AG08395 (cell line): ENCODE results near the gene SSRP1.
"Not testable (repeated sequence)": the region's sequence is repeated elsewhere in the genome, so short reads cannot be mapped to it uniquely, and the experiment has no call there.

Source experiments
- DNase-seq: peaks from one replicate; pipeline ENCODE4 v3.0.0; 2012; ENCODE audit warnings: mixed read lengths, low spot score

Gene SSRP1

DNA sequence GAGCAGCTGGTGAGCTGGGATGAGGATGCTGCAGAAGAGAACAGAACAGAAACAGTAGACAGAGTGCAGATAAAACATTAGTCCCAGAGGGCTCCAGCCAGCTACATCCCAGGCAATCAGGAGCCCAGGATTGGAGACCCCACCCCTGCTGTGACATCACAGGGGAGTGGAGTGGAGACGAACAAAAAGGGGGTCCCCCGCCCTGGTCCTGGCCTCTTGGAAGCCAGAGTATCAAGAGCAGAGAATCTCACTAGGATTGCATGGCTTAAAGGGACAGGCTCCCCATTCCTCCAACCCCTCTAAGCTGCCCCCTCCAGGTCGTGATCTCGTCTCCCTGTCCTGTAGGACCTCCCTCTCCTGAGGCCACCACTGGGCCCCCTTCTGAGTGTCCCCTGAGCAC lies 2.5 kb upstream of the SSRP1 start, which contains the start of gene P2RX3:
P2RX3 (plus strand) TSS at position 211 of the 400 bp plus-strand sequence. CDS start 199 bp downstream, outside the sequence.
- DNase-seq: no peak

DNA sequence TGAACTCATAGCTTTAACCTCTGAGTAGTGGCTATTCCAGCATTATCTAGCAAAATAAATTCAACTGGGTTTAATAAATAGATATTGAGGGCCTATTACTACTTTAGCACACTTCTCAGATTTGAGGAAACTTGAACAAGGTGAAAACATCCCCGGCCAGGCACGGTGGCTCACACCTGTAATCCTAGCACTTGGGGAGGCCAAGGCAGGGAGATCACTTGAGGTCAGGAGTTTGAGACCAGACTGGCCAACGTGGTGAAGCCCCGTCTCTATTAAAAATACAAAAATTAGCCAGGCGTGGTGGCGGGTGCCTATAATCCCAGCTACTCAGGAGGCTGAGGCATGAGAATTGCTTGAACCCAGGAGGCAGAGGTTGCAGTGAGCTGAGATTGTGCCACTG lies 1.2 kb upstream of the SSRP1 start:
- not testable (repeated sequence) for DNase-seq

DNA sequence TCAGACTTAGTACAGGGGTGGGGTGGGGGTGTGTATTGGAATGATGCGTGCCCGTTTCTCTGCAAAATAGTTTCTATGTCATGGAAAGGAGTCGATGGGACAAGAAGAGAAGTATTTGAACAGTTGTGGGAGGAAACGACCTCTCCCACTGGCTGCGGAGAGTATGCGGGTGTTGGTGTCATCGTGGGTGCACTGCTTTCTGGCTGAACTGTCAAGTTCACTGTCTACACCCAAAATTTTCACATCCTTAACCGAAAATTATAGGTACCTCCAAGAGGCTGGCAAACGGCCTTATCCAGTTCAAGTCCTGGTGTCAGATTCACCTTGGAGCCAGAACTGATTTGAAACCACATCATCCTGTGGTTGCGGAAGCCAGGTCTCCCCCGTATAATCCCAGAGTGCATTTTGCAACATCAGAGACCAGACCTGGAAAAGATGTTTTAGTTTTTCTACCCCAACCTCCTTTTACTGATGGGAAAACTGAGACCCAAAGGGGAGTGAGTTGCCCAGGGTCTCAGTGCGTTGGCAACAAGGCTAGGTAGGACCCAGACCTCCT lies 497 bp upstream of the SSRP1 start:
- no peak for DNase-seq

DNA sequence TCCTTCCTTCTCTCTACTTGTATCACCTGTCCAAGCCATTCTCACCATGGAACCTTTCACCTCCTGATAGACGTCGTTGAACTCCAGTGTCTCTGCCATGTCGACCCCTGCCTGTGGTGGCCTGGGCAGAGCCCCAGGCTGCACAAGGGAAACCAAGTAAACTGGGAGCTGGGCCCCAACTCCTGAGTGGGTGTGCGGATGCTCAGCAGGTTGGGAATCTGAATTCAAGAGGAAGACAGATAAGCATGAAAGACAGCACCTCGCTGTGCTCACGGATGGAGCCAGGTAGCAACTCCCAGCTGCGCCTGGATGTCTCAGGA lies 709 bp downstream of the SSRP1 start:
- DNase-seq: no peak

DNA sequence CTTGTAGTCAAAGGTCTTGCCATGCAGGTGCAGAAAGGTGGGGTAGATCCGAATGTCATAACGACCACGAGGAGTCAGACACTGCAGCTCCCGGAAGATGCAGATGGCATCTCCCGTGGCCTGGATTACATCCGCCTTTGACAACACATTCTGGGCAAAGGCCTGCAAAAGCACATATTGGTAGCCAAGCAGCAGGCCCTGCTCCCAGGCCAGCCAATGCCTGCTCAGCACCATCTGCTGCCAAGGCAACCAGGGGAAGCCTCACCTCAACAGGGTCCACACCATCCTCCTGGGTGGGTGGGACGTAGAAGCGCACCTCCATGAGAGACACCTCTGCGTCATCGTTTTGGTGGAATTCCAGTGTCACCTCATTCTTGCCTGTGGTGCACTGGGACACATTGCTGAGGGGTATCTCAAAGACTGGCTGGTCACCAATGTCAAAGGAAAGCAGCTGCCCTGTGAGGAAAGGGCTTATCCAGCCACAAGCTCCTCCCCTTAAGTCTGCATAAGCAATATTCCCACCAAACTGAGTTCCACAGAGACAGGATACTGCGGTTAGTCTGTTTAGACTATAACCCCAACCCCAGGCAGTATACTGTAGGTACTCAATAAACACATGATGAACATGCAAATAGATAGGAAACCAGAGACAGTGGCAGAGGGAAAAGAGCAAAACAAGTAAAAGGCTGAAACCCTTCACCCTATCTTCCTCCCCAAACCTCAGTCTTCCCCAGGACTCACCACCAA lies 2.8 kb downstream of the SSRP1 start:
- no peak for DNase-seq

DNA sequence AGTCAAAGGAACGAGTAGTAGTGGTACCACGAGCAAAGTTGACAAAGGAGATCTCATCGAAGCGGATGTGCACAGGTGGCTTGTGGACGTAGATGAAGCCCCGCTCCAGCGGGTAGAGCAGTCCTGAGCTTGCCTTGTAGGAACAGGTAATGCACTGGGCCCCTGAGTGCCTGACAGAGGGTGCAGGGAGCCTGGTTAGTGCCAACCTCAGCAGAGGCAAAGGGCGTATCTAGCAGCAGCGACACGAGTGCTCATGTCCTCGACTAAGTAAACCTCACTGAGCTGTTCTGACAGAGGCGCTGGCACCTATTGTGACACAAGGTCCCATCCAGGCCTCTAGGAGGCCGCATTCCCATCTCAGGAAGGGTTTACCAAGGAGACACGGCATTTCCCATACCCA lies 4.0 kb downstream of the SSRP1 start:
- DNase-seq: no peak

DNA sequence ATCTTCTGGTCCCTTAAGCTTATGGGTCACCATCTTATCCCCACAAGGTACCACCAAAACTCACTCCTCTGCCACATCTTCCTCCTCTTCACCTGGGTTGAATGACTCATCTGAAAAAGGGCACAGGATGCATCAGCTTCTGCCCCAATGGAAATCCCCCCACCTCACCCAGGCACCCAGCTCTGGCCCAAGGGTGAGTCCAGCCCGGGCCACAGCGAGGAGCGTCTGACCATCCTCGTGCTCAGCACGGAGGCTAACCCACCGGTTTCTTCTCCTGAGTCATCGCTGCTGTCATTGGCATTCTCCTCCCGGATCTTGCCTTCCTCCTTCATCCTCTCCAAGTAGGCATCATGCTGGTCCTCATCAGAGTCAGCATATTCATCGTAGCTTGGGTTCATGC lies 5.7 kb downstream of the SSRP1 start:
- DNase-seq: no peak

DNA sequence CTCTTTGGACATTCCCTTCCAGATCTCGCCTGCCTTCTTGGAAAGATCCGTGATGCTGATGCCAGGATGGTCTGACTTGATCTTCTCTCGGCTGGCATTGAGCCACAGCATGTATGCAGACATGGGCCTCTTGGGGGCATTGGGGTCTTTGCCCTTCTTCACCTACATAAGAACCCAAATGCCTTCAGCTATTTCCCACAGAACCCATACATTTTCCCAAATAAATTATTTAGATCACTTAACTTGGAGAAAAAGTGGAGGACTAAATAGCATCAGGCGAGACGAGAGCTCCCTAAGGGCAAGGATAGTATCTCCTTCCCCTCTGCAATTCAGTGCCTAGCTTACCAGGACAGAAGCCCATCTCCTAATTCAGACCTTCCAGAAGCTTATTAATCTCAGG lies 8.0 kb downstream of the SSRP1 start:
- DNase-seq: no peak

DNA sequence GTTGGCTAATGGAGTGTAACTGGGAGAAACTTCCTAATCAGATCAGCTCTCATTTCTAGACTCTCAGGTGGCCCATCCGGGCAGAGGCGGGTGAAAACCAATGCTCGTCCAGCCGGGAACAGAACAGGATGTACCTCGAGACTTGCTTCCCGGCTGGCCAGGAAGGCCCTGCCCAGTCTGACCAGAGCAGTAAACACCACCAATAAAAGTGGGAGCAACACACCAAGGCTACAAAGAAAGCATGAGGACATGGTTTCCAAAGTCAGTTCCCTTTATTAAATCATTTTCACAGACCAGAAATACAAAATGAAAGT lies 10.0 kb downstream of the SSRP1 start:
- no peak for DNase-seq

DNA sequence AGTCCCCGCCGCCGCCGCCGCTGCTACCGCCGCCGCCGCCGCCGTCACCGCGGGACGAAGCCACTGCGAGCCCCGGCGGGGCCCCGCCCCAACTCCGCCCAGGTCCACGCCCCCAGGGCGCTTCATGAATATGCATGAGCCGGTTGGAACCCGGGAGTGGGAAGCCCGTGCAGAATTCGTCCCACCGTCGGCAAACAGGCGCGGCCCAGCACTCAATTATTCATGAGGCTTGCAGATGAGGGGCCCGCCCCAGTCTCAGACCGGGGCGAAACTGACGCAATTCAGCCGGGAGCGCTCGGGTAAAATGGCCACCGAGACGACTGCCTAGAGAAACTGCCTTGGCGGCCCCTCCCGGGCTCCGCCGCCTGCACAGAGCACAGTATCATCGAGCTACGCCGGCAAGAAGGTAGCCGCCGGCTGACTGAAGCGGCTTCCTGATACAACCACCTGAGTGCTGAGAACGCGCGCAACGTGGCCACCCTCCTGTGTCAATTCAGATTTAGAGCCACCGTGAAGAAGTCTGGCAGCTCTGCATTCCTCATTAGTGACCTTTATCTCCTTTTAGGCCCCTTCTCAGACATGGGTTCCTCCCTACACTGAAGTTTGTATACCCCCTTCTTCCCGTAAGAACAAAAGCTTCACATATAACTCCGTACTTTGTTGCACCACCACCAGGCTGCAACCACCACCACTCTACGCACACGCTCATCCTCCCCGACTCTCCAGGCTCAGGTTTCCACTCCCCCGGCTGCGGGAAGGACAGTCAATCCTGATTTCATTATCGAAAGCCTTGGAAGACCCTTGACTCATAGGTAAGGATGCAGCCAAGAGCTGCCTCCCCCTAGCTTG lies 10.6 kb downstream of the SSRP1 start, which contains the start of gene TNKS1BP1:
TNKS1BP1 (minus strand) TSS at position 67 of the 849 bp plus-strand sequence. CDS start 3,067 bp downstream, outside the sequence.
- DNase-seq: peak; percentile 95

DNA sequence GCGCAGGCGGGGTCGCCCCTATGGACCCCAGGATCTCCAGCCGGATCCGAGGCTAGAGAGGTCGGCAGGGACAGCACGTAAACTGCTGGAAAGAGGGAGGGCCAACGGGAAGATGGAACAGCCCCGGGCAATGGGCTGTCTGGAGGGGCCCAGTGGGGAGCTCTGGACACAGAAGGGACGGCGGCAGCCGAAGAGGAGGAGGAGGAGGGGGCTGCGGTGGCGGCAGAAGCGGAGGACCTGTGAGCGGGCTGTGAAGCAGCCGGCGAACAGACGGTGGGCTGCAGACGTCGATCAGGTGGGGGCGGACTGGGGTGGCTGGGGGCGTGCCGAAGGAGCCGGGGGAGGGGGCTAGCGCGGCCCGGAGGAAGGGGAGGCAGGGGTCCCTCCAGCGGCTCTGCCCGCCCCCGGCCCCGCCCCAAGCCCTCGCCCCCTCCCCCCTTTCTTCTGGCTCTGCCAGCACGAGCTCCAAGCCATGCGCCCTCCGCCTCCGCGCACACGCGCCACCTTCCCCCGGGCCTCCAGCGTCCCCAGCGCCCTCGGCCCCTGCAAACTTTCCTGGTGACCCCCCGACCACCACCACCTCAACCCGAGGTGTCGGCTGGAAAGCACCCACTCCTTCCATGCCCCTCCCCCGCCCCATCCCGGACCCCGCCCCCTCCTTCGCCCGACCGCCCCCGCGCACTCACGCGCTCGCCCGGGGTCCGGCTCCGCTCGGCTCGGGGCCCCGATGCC lies 11.4 kb downstream of the SSRP1 start:
- DNase-seq: peak; percentile 25

DNA sequence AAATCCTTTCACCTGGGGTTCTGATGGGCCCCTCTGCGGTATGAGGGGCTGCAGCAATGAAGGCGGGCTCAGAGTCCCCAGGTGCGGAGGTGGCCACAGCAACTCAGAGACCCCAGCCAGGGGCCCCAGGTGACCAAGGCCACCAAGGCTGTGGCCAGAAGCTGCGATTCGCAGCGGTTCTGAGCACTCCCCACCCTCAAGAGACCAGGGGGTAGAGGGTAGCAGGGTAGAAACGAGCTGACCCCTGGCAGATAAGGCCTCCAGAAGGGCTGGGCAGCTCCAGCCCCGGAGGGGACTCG lies 11.9 kb downstream of the SSRP1 start:
- DNase-seq: no peak

DNA sequence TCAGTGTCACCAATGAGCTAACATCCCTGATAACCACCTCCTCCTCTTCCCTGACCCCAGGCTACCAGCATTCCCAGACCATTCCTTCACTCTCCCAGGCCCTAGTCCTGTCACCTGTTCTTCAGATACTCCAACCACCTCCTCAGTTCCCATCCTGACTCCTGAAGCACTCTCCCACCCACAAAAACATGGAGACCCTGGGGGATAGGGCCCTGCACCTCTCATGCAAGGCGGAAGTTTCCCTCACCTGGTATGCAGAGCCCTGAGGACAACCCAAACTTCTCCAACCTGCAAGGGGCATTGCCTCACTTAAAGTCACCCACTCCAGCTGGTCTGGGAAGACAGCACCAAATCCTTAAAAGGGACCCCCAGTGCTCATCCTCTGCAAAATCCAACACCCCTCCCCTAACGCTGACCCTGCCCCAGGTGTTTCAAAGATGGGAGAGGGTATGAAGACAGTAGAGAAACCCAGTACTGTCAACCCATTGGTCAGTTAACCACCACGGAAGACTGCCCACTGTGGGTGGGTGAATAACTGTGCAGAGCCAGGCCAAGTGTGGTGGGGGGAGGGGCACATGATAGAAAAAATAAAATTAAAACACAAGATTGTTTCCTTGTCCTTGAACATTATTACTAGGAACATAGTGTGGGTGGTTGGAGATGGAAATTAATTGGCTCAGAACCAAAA lies 12.4 kb downstream of the SSRP1 start:
- peak; percentile 39 for DNase-seq

DNA sequence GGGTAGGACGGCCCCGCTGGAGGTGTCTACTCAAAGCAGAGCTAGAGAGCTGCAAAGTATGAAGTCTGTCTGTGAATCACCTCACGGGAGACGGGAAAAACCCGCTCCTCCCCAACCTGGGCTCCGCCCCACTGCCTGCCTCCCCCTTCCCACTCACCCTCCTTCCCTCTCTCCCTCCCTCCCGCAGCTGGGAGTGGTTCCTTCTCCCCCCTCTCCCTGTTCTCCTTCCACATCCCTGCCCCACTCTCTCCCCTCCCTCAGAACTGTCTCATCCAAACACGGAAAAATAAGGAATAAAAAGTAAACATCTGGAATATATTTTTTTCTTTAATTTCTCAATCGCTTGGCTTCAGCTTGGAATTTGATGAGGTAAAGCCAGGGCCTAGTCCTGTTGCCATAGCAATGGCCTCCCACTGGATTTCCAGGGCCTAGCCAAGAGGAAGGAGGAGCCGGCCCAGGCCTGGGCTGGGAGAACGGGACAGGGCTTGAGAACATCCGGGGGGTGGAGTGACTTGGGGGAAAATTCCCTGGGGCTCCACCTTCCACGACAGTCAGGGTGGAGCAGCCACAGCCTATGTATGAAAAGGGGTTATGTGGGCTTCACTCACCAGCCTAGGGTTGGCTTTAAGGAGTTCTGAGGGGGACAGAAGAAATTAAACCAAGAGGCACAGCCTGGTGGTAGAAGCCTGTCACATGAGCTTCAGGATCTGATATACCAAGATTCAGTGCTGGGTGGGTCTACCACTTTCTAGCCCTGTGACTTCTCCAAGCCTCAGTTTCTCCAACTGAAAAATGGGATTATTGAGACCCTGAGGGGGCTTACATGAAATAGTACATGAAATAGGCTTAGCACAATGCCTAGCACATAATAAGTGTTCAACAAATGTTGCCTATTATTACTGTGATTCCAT lies 13.2 kb downstream of the SSRP1 start:
- peak; percentile 99 for DNase-seq

DNA sequence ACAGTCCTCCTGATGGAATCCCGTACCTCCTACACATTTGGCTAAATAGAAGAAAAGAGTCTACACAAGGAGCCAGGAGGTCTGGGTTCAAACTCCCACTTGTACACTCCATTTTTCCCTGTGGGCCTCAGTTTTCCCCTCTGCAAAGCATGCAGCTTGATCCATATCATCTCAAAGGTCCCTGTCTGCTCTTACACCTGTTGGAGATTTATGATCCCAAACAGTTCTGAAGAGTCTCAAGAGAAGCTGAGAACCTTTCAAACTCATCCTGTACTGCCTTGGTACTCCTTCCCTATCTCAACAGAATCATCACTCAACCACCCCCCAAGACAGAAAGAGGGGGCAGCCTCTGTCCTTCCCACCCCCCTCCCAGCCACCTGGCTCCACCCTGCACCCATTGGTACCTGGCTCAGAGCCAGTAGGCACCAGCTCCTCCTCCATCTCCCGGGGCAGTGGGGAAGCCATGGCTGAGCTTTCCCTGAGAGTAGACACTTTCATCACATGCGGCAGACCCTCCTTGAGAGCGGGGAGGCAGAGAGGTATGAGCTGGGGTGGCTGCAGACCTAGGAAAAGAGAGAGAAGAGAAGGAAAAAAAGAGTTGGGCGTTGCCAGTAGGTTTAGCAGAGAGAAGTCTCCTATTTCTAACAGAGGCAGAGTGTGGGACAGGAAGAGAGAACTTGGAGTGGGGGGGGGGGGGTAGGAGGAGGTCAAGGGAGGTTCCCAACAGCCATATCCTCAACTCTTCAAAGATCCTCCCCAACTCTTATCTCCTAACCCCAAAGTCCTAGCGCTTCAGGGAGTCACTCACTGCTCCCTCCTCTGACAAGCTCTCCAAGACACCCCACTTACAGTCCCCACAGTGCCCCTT lies 14.1 kb downstream of the SSRP1 start:
- peak; percentile 60 for DNase-seq

DNA sequence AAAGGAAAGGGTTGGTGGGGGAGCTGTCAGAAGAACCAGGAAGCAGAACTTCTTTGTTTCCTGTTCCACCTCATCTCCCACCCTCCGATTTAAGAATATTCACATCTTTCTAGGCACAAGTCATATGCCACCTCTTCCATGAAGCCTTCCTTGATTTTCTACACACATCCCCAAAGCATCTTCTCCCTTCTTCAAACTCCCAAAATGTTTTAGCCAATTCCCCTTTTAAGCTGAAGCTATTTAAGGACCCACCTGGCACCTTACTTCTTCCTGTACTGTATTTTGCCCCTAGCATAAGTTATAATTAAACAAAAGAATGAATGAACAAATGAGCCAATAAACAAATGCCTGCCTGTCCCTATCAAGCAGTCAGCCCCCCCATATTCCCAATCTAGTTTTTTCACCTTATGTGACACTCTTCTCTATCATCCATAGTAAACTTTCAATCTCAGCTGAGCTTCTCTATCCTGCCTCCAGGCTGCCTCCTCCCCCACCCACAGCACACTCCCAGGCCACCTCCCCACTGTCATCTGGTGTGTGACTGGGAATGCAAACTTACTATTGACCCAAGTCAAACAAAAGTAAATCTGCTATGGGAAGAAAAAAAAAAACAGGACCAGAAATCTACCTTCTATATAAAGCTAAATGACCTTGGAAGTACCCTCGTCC lies 14.8 kb downstream of the SSRP1 start:
- no peak for DNase-seq

DNA sequence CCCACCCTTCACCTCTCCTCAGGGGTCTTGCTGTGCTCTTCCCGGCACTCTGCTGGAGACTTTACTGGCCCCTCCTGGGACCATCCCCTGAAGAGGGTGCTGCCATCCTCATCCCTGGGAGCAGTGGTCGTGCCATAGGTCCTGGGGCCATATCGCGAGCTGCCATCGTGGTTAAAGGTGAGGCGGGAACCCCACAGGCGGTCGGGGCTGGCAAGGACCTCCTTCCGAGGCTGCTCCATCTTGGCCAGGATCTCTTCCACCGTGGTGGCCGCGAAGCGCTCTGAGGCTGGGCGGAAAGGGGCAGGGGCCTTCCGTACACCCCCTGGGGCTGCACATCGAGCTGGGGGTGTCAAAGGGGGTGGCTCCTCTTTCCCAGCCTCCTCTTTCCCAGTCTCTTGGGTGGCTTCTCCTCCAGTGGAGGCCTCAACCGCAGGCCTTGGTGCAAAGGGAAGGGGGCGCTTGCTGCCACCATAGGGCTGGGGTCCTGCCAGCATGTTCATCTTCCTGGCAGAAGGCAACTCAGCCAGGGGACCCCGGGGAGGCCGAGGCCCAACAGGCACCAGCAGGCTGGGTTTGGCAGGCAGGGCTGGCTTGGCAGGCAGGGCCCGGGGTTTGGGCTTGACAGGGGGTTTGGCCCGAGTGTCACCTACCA lies 15.5 kb downstream of the SSRP1 start:
- DNase-seq: no peak

DNA sequence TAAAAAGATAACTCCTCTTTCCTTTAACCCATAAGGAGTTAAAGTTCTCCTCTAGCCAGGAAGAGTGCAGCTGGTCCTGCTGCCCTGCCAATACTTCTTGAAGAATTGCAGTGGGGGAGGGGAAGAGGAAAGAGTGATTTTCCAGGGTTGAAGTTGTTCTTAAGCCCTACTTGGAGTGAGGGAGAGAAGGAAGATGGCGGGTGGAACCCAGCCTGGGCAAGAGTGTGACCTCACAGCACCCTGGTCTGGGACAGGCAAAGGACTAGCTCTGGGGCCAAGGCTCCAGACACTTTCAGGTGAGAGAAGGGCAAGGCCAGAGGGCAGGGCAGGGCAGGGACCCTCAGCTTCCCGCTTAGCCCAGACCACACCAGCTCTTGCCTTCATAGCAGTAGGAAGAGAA lies 17.5 kb downstream of the SSRP1 start:
- peak; percentile 8 for DNase-seq

DNA sequence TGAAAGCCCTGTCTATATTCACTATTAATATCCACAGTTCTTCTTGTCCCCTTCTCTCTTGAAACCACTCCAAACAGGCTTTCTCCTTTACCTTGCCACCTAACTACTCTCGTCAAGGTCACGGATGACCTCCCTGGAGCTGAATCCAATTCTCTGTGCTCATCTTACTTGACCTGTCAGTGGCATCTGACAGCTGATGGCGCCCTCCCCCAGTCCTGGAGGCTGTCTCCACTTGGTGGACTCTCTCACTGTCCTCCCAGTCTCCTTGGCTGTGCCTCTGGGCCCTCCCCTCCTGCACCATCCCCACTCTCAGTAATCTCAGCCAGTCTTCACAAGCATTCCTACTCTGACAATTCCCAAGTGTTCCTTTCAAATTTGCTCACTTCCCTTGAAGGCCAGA lies 19.7 kb downstream of the SSRP1 start:
- DNase-seq: no peak
